ENCODE data around the gene RNASEH2B.

- TF ChIP-seq CTCF (IDR thresholded peaks at IDR 0.05; ENCODE audit: low read depth, low read length): no peak
- no peak for TF ChIP-seq POLR2A (IDR thresholded peaks at IDR 0.05; ENCODE audit: extremely low read depth, insufficient read length)
These were observed 17.2 kb upstream of the RNASEH2B start for GRCh38 chr13:50892210-50892944.

Data from NB4 (cell line).